Stomach smooth muscle (tissue), 2 donors: Measurements from ENCODE around the gene LAMP5.

Experiments
- H3K27ac ChIP-seq: one replicate; pipeline ENCODE4 v1.7.0; 2013; ENCODE audit warnings: mild to moderate bottlenecking, low read length, inconsistent platforms
- H3K27me3 ChIP-seq, 2 donors: one replicate each; pipeline ENCODE4 v1.7.0; 2013; ENCODE audit warnings: low read length in 2 of 2; ENCODE audit not compliant: insufficient read depth in 2 of 2, control insufficient read depth in 1 of 2
- H3K36me3 ChIP-seq, 2 donors: one replicate each; pipeline ENCODE4 v1.7.0; 2013; ENCODE audit warnings: low read length in 2 of 2; ENCODE audit not compliant: control insufficient read depth in 2 of 2, insufficient read depth in 2 of 2
- H3K4me1 ChIP-seq: one replicate; pipeline ENCODE4 v1.7.0; 2013; ENCODE audit warnings: low read length; ENCODE audit not compliant: control insufficient read depth, insufficient read depth
- H3K4me3 ChIP-seq, 2 donors: one replicate each; pipeline ENCODE4 v1.7.0; 2013; ENCODE audit warnings: low read length in 2 of 2
- H3K9ac ChIP-seq, 2 donors: one replicate each; pipeline ENCODE4 v1.7.0; 2013; ENCODE audit warnings: low read length in 2 of 2, mild to moderate bottlenecking in 1 of 2
- H3K9me3 ChIP-seq, 2 donors: one replicate each; pipeline ENCODE4 v1.7.0; 2013; ENCODE audit warnings: low read length in 2 of 2; ENCODE audit not compliant: control insufficient read depth in 2 of 2
- donor health status: healthy.
- donor health status: Pancreatic carcinoma.

LAMP5 gene

GRCh38 chr20:9510911-9511310 is 3.5 kb upstream of the LAMP5 start:
- no peak overlapping the region for H3K9ac ChIP-seq
- no peak overlapping the region for H3K27ac ChIP-seq
- peaks cover 25% of the 10 kb centered on the region for H3K4me1 ChIP-seq
- H3K9me3 ChIP-seq: no peaks in the 10 kb centered on the region
- peaks cover 30 to 47% of the 10 kb centered on the region in 2 donors for H3K27me3 ChIP-seq
- H3K4me3 ChIP-seq: no peak overlapping the region
- H3K36me3 ChIP-seq: no peaks in the 10 kb centered on the region

- no peaks in the 10 kb centered on the region for H3K9me3 ChIP-seq
- H3K9ac ChIP-seq: no peak overlapping the region
- no peak overlapping the region for H3K27ac ChIP-seq
- peaks cover 21 to 32% of the 10 kb centered on the region in 2 donors for H3K27me3 ChIP-seq
- no peaks in the 10 kb centered on the region for H3K36me3 ChIP-seq
- peaks cover 17% of the 10 kb centered on the region for H3K4me1 ChIP-seq
- H3K4me3 ChIP-seq: peak overlapping the region in 1 of 2 donors; percentile 29
Measured at GRCh38 chr20:9514072-9514460, 324 bp upstream of the LAMP5 start.

- no peak overlapping the region for H3K27ac ChIP-seq
- H3K9ac ChIP-seq: no peak overlapping the region
- H3K4me3 ChIP-seq: peak overlapping the region in 1 of 2 donors; percentile 44
- H3K27me3 ChIP-seq: peaks cover 22 to 30% of the 10 kb centered on the region in 2 donors
- H3K36me3 ChIP-seq: no peaks in the 10 kb centered on the region
- peaks cover 17% of the 10 kb centered on the region for H3K4me1 ChIP-seq
- H3K9me3 ChIP-seq: no peaks in the 10 kb centered on the region
Measured at GRCh38 chr20:9515214-9515585, 810 bp downstream of the LAMP5 start.

GRCh38 chr20:9515741-9516233 is 1.4 kb downstream of the LAMP5 start:
- no peaks in the 10 kb centered on the region for H3K9me3 ChIP-seq
- no peak overlapping the region for H3K9ac ChIP-seq
- peaks cover 17% of the 10 kb centered on the region for H3K4me1 ChIP-seq
- no peaks in the 10 kb centered on the region for H3K36me3 ChIP-seq
- no peak overlapping the region for H3K27ac ChIP-seq
- H3K27me3 ChIP-seq: peaks cover 23 to 25% of the 10 kb centered on the region in 2 donors
- H3K4me3 ChIP-seq: peak overlapping the region in 1 of 2 donors; percentile 44

- H3K36me3 ChIP-seq: no peaks in the 10 kb centered on the region
- H3K4me3 ChIP-seq: peak overlapping the region in 1 of 2 donors; percentile 35
- peaks cover 25% of the 10 kb centered on the region in 2 donors for H3K27me3 ChIP-seq
- no peak overlapping the region for H3K27ac ChIP-seq
- no peak overlapping the region for H3K9ac ChIP-seq
- H3K9me3 ChIP-seq: no peaks in the 10 kb centered on the region
- H3K4me1 ChIP-seq: peaks cover 17% of the 10 kb centered on the region
Measured at GRCh38 chr20:9516234-9516871, 2.0 kb downstream of the LAMP5 start.

GRCh38 chr20:9517297-9518162 is 3.1 kb downstream of the LAMP5 start:
- Histone ChIP-seq H3K36me3 (no peaks in the 10 kb centered on the region), H3K27me3 (peaks cover 25% of the 10 kb centered on the region in 2 donors), H3K4me3 (no peak overlapping the region), H3K9ac (no peak overlapping the region), H3K27ac (no peak overlapping the region), H3K4me1 (peaks cover 17% of the 10 kb centered on the region), H3K9me3 (no peaks in the 10 kb centered on the region)

GRCh38 chr20:9518576-9519175 is 4.3 kb downstream of the LAMP5 start:
- Histone ChIP-seq H3K36me3 (no peaks in the 10 kb centered on the region), H3K9ac (no peak overlapping the region), H3K4me3 (no peak overlapping the region), H3K27ac (no peak overlapping the region), H3K9me3 (no peaks in the 10 kb centered on the region), H3K4me1 (peaks cover 17% of the 10 kb centered on the region), H3K27me3 (peaks cover 25% of the 10 kb centered on the region in 2 donors)

GRCh38 chr20:9520086-9520485 is 5.7 kb downstream of the LAMP5 start:
- H3K9ac ChIP-seq: no peak overlapping the region

GRCh38 chr20:9523636-9524035 is 9.2 kb downstream of the LAMP5 start:
- Histone ChIP-seq H3K9ac (no peak overlapping the region), H3K9me3 (no peaks in the 10 kb centered on the region), H3K4me1 (no peaks in the 10 kb centered on the region), H3K36me3 (no peaks in the 10 kb centered on the region), H3K27ac (no peak overlapping the region), H3K4me3 (no peak overlapping the region), H3K27me3 (peaks cover 0 to 6% of the 10 kb centered on the region in 2 donors)

More at GRCh38 chr20:9520086-9520485, 5.7 kb downstream of the LAMP5 start:
- Histone ChIP-seq H3K4me3 (no peak overlapping the region), H3K27me3 (peaks cover 20 to 21% of the 10 kb centered on the region in 2 donors), H3K36me3 (no peaks in the 10 kb centered on the region), H3K4me1 (peaks cover 12% of the 10 kb centered on the region), H3K27ac (no peak overlapping the region), H3K9me3 (no peaks in the 10 kb centered on the region)

- H3K4me3 ChIP-seq: no peak overlapping the region
- no peaks in the 10 kb centered on the region for H3K36me3 ChIP-seq
- H3K4me1 ChIP-seq: no peaks in the 10 kb centered on the region
- H3K27ac ChIP-seq: no peak overlapping the region
- H3K9me3 ChIP-seq: no peaks in the 10 kb centered on the region
- H3K27me3 ChIP-seq: no peaks in the 10 kb centered on the region
- H3K9ac ChIP-seq: no peak overlapping the region
Measured at GRCh38 chr20:9531581-9531980, 17.2 kb downstream of the LAMP5 start.
